ENCODE measurements around the gene VSIG8.

Gene VSIG8

GRCh38 chr1:159866905-159867663, 4.6 kb upstream of the VSIG8 start:
- TF ChIP-seq CTCF (conservative IDR thresholded peaks at IDR 0.05; ENCODE audit: low read depth, low read length): no peak

GRCh38 chr1:159866066-159866465, 3.6 kb upstream of the VSIG8 start:
- no peak overlapping the region for H3K4me3 ChIP-seq (ENCODE audit: low read depth, low read length)
- no peak for TF ChIP-seq CTCF (conservative IDR thresholded peaks at IDR 0.05; ENCODE audit: low read depth, low read length)
- no peak for DNase-seq (ENCODE audit: low read depth)

More at GRCh38 chr1:159866905-159867663, 4.6 kb upstream of the VSIG8 start:
- no peak overlapping the region for H3K4me3 ChIP-seq (ENCODE audit: low read depth, low read length)
- no peak for DNase-seq (ENCODE audit: low read depth)

DNA sequence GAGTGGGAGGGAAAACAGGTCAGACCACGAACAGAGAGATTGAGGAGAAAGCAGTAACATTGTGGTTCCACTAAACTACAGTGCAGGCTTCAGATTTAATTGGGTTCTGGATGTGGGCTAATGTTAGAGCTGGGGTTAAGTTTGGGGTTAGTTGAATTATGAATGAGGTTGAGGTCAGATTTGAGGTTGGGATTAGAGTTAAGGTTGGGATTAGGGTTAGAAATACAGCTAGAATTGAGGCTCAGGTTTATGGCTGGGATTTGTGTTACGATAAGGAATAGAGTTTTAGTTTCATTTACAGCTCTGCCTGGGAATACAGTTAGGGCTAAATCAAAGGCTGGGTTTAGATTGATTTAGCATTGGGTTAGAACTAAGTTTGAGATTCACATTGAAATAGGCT, 1.8 kb upstream of the VSIG8 start:
- no peak for DNase-seq (ENCODE audit: low read depth)
- H3K4me3 ChIP-seq (ENCODE audit: low read depth, low read length): no peak overlapping the region
- TF ChIP-seq CTCF (conservative IDR thresholded peaks at IDR 0.05; ENCODE audit: low read depth, low read length): no peak

- DNase-seq (ENCODE audit: low read depth): no peak
- TF ChIP-seq CTCF (conservative IDR thresholded peaks at IDR 0.05; ENCODE audit: low read depth, low read length): no peak
Observed at GRCh38 chr1:159862031-159862430, 426 bp downstream of the VSIG8 start.

GRCh38 chr1:159861218-159861617, 1.2 kb downstream of the VSIG8 start:
- no peak for TF ChIP-seq CTCF (conservative IDR thresholded peaks at IDR 0.05; ENCODE audit: low read depth, low read length)
- H3K4me3 ChIP-seq (ENCODE audit: low read depth, low read length): no peak overlapping the region

More at GRCh38 chr1:159862031-159862430, 426 bp downstream of the VSIG8 start:
- no peak overlapping the region for H3K4me3 ChIP-seq (ENCODE audit: low read depth, low read length)

DNA sequence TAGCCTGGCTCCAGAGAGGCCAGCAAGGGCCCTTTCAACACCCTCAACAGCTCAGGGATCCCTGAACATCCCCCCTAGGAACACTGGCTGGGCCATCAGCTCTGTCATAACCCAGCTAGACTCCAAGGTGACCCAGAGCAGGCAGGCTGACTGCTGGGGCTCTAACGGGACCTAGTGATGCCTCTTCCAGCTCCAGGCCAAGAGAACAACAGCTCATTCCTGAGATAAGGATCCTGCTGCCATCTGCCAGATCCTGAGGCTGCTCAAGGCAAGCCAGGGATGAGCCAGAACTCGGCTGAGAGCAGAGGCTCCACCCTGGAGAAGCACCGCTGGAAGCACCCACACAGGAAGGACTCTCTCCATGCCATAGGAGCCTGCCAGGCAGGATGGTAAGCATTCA, 2.0 kb downstream of the VSIG8 start:
- DNase-seq (ENCODE audit: low read depth): no peak
- TF ChIP-seq CTCF (conservative IDR thresholded peaks at IDR 0.05; ENCODE audit: low read depth, low read length): no peak
- H3K4me3 ChIP-seq (ENCODE audit: low read depth, low read length): no peak overlapping the region

More at GRCh38 chr1:159861218-159861617, 1.2 kb downstream of the VSIG8 start:
- no peak for DNase-seq (ENCODE audit: low read depth)

DNA sequence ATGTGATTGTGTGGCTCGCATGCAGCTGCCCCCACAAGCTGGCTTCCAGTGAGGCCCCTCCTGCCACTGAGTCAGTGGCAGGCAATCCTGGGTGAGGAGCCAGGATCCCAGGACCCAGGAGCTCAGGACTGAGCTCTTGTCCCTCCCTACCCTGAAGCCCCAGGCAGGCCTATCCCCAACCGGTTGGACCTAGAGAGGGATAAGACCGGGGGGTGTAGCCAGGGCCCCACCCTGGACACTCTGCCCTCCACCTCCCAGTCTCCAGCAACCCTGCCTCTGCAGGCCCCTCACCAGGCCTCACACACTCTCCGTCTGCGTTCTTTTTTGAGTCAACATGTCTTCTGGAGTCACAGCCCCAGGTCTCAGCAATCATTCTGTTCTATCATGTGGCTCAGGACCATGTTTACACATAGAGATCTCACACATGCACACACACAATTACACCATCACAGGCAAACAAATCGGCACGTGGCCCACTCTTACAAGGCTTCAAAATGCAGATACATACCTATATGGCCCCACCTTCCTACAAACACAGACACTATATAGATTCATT, 2.6 kb downstream of the VSIG8 start:
- TF ChIP-seq CTCF (conservative IDR thresholded peaks at IDR 0.05; ENCODE audit: low read depth, low read length): no peak
- no peak for DNase-seq (ENCODE audit: low read depth)
- H3K4me3 ChIP-seq (ENCODE audit: low read depth, low read length): no peak overlapping the region
